ENCODE data around the gene MAST2. TPM values are rescaled to one million over a fixed set of nuclear protein-coding genes. Genes with fewer than 3 reads are reported as not detected.

Gene MAST2
- total and polyA plus RNA-seq, 2 donors (not counting 3 experiments of a cell fraction or from before 2014, with no cell fraction given), result 25.0 to 41.2 TPM

GRCh38 chr1:45952072-45952471 is 148.7 kb downstream of the MAST2 start:
- ChIA-PET POLR2A (no interaction called here), CTCF (interaction anchor here (1.5 kb wide), 2 partner anchors 11 to 20 kb away, joined by 3 to 4 read pairs; no protein-coding TSS in a partner anchor)
- H3K36me3 ChIP-seq (ENCODE audit: control insufficient read depth in 2 of 2, extremely low read depth in 1 of 2, insufficient read depth in 2 of 2, low read length in 2 of 2), result no peaks in the 10 kb centered on the region
- peaks cover 10% of the 10 kb centered on the region for H3K4me1 ChIP-seq (ENCODE audit: control insufficient read depth, extremely low read depth, insufficient read depth, low read length)
- no peak overlapping the region for H3K4me2 ChIP-seq (ENCODE audit: insufficient read depth, low read length)
- H3K9me3 ChIP-seq (replicated peaks; ENCODE audit: control insufficient read depth, insufficient read depth, low read length), result no peaks in the 10 kb centered on the region
- no peaks in the 10 kb centered on the region for H3K27me3 ChIP-seq (ENCODE audit: control insufficient read depth in 2 of 2, insufficient read depth in 2 of 2, low read length in 2 of 2)
- H3K9me1 ChIP-seq (replicated peaks; ENCODE audit: control insufficient read depth, extremely low read depth, insufficient read depth, low read length), result no peaks in the 10 kb centered on the region
- H3K27ac ChIP-seq (ENCODE audit: insufficient read depth, low read depth, low read length), result no peak overlapping the region
- no peaks in the 10 kb centered on the region for H4K20me1 ChIP-seq (replicated peaks; ENCODE audit: control insufficient read depth, extremely low read depth, insufficient read depth, low read length)
- TF ChIP-seq POLR2A (IDR thresholded peaks at IDR 0.05; ENCODE audit: low read depth, low read length) (no peak), JUN (IDR thresholded peaks at IDR 0.05; ENCODE audit: borderline replicate concordance, insufficient read depth, insufficient read length, low read depth) (no peak), EZH2 (IDR thresholded peaks at IDR 0.05; ENCODE audit: borderline replicate concordance, low read depth, low read length, severe bottlenecking) (no peak), FOS (IDR thresholded peaks at IDR 0.05; ENCODE audit: borderline replicate concordance, insufficient read depth, low read length) (no peak), MYC (IDR thresholded peaks at IDR 0.05; ENCODE audit: low read depth, low read length) (no peak), GATA2 (IDR thresholded peaks at IDR 0.05; ENCODE audit: insufficient read depth, insufficient read length, low read depth, low read length) (no peak), POLR2AphosphoS5 (IDR thresholded peaks at IDR 0.05; ENCODE audit: insufficient read depth, low read depth, low read length) (no peak)
- TF ChIP-seq, protein P1, sequence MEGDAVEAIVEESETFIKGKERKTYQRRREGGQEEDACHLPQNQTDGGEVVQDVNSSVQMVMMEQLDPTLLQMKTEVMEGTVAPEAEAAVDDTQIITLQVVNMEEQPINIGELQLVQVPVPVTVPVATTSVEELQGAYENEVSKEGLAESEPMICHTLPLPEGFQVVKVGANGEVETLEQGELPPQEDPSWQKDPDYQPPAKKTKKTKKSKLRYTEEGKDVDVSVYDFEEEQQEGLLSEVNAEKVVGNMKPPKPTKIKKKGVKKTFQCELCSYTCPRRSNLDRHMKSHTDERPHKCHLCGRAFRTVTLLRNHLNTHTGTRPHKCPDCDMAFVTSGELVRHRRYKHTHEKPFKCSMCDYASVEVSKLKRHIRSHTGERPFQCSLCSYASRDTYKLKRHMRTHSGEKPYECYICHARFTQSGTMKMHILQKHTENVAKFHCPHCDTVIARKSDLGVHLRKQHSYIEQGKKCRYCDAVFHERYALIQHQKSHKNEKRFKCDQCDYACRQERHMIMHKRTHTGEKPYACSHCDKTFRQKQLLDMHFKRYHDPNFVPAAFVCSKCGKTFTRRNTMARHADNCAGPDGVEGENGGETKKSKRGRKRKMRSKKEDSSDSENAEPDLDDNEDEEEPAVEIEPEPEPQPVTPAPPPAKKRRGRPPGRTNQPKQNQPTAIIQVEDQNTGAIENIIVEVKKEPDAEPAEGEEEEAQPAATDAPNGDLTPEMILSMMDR (IDR thresholded peaks at IDR 0.05; ENCODE audit: extremely low read depth in 1 of 2, insufficient read depth in 1 of 2, low read depth in 1 of 2, low read length in 2 of 2), result no peak
- TF ChIP-seq, protein P2, sequence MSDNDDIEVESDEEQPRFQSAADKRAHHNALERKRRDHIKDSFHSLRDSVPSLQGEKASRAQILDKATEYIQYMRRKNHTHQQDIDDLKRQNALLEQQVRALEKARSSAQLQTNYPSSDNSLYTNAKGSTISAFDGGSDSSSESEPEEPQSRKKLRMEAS (IDR thresholded peaks at IDR 0.05; ENCODE audit: insufficient read depth, insufficient read length), result no peak
- H3K9ac ChIP-seq (replicated peaks; ENCODE audit: extremely low read depth, insufficient read depth, low read length), result no peak overlapping the region
- no peak overlapping the region for H3K4me3 ChIP-seq (replicated peaks in 1 of 3; ENCODE audit: insufficient read depth in 1 of 3, low read depth in 1 of 3, low read length in 3 of 3)
- no peak for FAIRE-seq
- no TSS peak for BruUV-seq (replicated peaks)
- H3K79me2 ChIP-seq (ENCODE audit: control insufficient read depth, insufficient read depth, low read length), result no peaks in the 10 kb centered on the region
- H2AFZ ChIP-seq (ENCODE audit: low read depth, low read length), result no peak overlapping the region
- dilution Hi-C loops (cut with MboI; ENCODE audit: extremely low pct_ligation_motif_present, low sequenced_read_pairs), result no loop called here
- intact Hi-C loops (cut with micrococcal nuclease), result no loop called here
- DNase-seq (ENCODE audit: low read depth, low spot score), result no peak

All from endothelial cell of umbilical vein (primary cell).